GM19468 (cell line): ENCODE results near the gene TMEM252.

Source experiments
- ATAC-seq: cut with Tn5 transposase; IDR thresholded peaks from one replicate; pipeline ENCODE4 v1.9.1; 2021; ENCODE audit warnings: mild to moderate bottlenecking, moderate library complexity, moderate number of reproducible peaks; ENCODE audit not compliant: unreplicated experiment; ENCODE audit errors: extremely low read depth

TMEM252 gene

GRCh38 chr9:68502279-68502678 lies 38.4 kb downstream of the TMEM252 start:
- no peak for ATAC-seq

DNA sequence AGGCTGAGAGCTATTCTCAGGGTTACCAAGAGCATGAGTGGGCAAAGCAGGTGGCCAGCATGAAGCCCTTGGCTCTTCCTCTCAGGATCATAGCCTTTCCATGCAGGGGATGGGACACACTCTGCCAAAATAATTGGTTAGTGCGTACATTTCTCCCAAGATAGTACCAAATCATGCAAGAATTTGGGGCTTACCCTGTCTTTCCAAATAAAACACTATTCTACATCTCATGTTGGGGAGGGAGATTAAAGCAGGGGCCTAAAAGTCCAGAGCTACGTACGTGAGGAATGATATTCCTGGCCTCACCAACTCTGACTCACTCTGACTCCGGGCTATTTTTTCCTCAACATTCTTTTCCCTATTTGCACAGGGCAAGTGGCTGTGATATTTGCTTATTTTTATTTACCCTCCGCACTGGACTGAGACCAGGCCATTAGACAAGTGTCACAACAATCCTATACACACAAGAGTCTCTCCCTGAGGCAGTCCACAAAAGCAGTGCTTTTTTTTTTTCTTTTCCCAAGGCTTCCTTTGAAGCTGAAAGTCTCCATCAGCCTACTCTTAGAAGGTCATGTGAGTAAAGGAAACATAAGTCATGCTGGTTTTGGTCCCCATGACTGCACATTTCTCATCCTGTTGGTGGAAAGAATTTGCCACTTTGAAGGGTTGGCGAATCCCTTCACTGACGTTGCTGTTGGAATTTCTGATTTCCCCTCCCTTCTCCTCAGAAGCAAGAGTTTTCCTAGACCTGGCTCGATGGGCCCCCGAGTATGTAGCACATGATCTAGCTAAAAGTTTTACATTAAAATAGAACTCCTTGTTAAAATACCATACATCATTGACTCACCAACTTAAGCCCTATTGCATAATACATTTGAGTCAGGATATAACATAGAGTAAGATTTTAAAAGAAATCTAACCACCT lies 40.0 kb downstream of the TMEM252 start:
- no peak for ATAC-seq

DNA sequence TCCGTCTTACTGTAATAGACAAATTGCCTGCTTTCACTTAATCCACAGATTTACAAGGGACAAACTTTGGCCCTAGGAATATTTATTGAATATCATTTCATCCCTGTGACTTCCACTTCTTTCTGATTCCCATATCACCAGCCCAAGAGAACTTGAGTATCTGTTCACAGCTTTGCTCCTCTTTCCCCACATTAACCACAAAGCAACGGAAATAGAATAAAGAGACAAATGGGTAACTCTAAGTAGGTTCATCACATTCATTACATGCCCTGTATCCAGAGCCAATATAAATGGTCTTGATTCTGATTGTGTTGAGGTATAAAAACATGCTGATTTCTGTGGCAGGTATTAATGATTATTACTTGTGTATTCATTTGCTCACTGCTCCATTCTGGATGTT lies 41.9 kb downstream of the TMEM252 start:
- ATAC-seq: no peak

GRCh38 chr9:68497629-68498028 lies 43.1 kb downstream of the TMEM252 start:
- no peak for ATAC-seq

GRCh38 chr9:68496356-68496755 lies 44.3 kb downstream of the TMEM252 start:
- no peak for ATAC-seq

DNA sequence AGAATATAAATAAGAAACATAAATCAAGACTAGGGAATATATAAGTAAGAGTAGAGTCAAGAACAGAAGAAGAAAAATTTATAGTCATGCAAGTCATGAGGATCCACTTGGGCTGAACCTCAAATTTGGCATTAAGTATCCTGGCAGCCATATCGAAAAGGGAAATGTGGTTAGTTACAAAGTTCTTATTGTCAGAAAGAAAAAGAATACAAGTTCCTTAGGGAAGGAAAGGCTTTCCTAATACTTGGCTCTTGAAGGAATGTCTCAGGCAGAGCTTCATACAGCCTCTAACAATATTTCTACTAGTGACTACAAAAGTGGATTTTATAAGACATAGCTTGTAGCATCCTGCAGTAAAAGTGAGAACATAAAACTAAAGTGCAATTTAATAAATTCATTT lies 45.4 kb downstream of the TMEM252 start:
- no peak for ATAC-seq

GRCh38 chr9:68493958-68494577 lies 46.6 kb downstream of the TMEM252 start:
- no peak for ATAC-seq

- no peak for ATAC-seq
These were observed 47.1 kb downstream of the TMEM252 start for GRCh38 chr9:68493541-68493940.

DNA sequence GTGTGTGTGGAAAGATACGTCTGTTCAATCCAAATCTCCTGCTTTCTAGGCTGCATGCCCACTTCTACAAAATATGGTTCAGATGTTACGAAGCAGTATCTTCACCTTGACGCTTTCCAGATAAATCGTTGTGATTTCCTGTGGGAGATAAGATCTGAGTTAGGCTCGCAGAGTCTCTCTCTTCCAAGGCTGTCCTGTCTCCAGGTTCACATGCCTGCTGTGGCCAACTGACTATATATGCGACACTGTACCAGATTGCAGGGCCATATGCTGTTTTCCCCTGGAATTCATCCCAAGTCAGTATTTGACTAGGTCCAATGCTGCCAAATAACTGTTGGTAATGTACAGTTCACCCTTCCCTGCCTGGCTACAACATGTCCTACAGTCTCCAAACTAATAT lies 47.9 kb downstream of the TMEM252 start:
- ATAC-seq: no peak

GRCh38 chr9:68489646-68490045 lies 51.0 kb downstream of the TMEM252 start:
- ATAC-seq: no peak

GRCh38 chr9:68488126-68488525 lies 52.6 kb downstream of the TMEM252 start:
- ATAC-seq: no peak
